Measurements from ENCODE around the gene MPZL1.

- no peak for TF ChIP-seq CTCF (IDR thresholded peaks at IDR 0.05)
- no peak for TF ChIP-seq POLR2AphosphoS5 (IDR thresholded peaks at IDR 0.05)
- no peak for TF ChIP-seq EP300 (IDR thresholded peaks at IDR 0.05)
Observed at GRCh38 chr1:167770127-167770526, 48.3 kb downstream of the MPZL1 start.
